Urinary bladder (tissue), 4 donors: ENCODE measurements around the gene DTX3. TPM values are rescaled to one million over a fixed set of nuclear protein-coding genes. Genes with fewer than 3 reads are reported as not detected.
"Not testable (repeated sequence)": the region's sequence is repeated elsewhere in the genome, so short reads cannot be mapped to it uniquely, and the experiment has no call there.

Experiments
- DNase-seq: peaks from one replicate; pipeline ENCODE4 v3.0.0-alpha.2; 2015; ENCODE audit errors: extremely low spot score
- H3K27ac ChIP-seq: one replicate; pipeline ENCODE4 v1.5.1; 2013; ENCODE audit warnings: low read depth, mild to moderate bottlenecking, moderate library complexity
- H3K36me3 ChIP-seq: one replicate; pipeline ENCODE4 v1.6.1; 2013; ENCODE audit warnings: mild to moderate bottlenecking, moderate library complexity; ENCODE audit not compliant: insufficient read depth
- H3K4me1 ChIP-seq: one replicate; pipeline ENCODE4 v1.6.1; 2013; ENCODE audit warnings: mild to moderate bottlenecking, moderate library complexity; ENCODE audit not compliant: insufficient read depth
- H3K4me3 ChIP-seq: one replicate; pipeline ENCODE4 v1.5.1; 2013; ENCODE audit warnings: low read depth, low read length
- WGBS: extraction: QIAGEN DNeasy Blood & Tissue Kit; methylation state at CpG from one replicate; pipeline ENCODE4 v1.1.7; 2013; 5-methylcytosine and 5-hydroxymethylcytosine counted together
- polyA plus RNA-seq: library from polyadenylated mRNA; stranded (reverse); fragments of 200-250 nt; gene quantifications from one replicate; pipeline ENCODE4 v1.2.3, GENCODE V29; 2013
- total RNA-seq: library from RNA; depleted of rRNA; stranded (reverse); fragments of >200 nt; gene quantifications from one replicate; pipeline ENCODE4 v1.2.3, GENCODE V29; 2014
- donor health status: healthy with polysubstance abuse.
- donor health status: healthy.

The DTX3 gene
- total and polyA plus RNA-seq, 2 donors = 29.8 to 64.3 TPM

DNA sequence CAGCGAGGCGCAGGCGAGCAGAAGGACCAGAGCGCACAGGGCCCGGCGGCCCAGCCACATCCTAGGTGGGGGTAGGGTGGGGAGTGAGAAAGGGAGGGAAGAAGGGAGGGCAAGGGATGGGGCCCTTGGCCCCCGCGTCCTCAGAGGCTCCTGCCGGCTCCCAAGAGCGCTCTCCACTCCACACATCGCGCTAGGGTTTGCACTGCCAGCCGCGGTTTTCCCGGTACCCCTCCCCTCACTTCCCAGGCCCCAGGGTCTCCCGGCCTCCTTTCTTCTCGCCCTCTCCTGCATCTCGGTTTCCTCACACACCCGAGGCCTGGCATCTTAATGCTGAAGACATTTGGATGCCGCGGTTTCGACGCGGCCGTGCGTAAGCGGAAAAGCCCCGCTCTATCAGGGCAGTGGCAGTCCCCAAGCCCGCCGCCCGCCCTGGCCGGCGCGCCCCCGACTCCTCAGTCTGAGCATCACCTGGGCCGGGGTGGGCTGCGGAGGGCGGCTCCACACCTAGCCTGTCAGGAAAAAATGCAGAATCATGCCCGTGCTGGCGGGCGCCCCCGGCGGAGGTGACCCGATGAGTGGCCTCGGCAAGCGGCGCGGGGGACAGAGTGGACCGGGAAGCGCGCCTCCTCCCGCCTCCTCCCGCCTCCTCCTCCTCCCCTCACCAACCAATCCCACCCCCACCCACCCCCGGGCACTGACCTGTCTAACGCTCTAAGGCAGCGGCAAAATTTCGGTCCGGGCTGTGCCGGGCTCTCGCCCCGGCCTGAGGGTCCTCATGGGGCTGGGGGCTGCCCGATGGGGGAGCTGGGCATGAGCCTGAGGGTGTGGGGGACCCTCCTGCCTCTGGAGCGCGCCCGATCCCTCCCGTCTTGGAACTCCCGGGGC is 27.7 kb downstream of the DTX3 start:
- Histone ChIP-seq H3K4me3 (peak overlapping the region; percentile 39), H3K4me1 (peaks cover 2% of the 10 kb centered on the region), H3K27ac (no peak overlapping the region), H3K36me3 (no peaks in the 10 kb centered on the region)
- no peak for DNase-seq
- WGBS = 1% methylated on average over 67 of the region's 67 CpGs

DNA sequence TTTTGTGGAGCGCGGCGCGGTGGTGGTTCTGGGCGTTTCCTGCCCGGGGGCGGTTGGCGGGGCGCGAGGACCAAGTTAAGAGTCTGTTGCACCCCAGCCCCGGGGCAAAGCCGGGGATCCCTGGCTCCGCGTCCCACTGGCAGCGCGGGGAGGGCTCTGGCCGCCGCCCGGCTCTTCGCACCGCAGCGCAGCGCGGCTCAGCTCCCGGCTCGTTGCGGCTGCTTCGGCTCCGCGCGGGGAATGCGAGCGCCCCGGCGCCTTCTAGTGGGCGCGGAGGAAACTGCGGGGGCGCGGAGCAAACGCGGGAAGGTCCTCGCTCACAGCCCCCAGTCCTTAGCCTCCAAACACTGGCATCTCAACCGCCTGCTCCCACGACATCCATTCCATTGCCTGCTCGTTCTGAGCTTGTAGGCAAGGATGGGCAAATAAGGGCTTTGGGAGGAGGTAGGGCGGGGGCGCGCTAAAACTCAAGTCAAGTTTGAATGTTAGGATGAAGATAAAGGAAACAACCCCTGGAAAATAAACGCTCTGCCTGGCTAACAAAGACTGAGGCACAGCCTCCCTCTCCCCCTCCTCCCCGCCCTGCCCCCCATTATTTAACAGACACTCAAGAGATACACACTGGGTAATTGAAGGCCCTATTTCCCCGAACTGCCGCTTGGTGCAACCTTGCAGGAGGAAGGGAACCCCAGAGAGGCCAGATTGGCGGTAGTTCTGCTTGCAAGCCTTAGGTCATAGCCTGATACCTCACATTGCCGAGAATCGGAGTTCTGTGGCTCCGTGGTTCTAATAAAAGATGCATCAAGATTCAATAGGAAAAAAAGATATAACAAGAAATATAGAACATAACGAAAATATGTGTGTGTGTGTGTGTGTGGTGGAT is 28.6 kb downstream of the DTX3 start, which contains the start of gene B4GALNT1:
B4GALNT1 (minus strand) TSS at position 244 of the 883 bp plus-strand sequence. CDS start 1,069 bp downstream, outside the sequence.
- Histone ChIP-seq H3K4me1 (peaks cover 2% of the 10 kb centered on the region), H3K36me3 (no peaks in the 10 kb centered on the region), H3K27ac (no peak within 1 kb of the TSS), H3K4me3 (peak within 1 kb of the TSS; percentile 39)
- 2% methylated on average over 58 of the region's 58 CpGs for WGBS
- DNase-seq = no peak

DNA sequence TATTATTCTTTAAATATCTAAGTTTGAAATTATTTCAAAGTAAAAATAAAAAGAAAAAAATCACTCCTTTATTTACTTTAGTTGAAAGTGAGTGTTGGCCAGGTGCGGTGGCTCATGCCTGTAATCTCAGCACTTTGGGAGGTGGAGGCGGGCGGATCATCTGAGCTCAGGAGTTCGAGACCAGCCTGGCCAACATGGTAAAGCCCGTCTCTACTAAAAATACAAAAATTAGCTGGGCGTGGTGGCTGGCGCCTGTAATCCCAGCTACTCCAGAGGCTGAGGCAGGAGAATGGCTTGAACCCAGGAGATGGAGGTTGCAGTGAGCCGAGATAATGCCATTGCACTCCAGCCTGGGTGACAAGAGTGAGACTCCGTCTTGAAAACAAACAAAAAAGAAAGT is 32.1 kb downstream of the DTX3 start:
- not testable (repeated sequence) for DNase-seq, H3K27ac ChIP-seq, H3K4me3 ChIP-seq, H3K36me3 ChIP-seq, H3K4me1 ChIP-seq
- WGBS = 90% methylated on average over 9 of the region's 9 CpGs

DNA sequence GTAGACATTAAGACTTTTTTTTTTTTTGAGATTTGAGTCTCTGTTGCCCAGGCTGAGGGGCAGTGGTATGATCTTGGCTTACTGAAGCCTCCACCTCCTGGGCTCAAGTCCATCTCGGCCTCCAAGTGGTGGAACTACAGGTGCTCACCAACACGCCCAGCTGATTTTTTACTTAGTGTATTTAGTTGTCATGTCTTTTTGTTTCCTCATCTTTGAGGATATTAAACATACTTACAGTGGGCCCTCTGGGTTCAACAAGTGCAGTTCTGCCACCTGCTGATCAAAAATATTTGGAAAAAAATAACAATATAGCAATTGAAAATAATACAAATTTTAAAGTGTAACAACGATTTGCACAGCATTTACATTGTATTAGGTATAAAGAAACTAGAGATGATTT is 32.7 kb downstream of the DTX3 start:
- WGBS = 68% methylated on average over 3 of the region's 3 CpGs
- Histone ChIP-seq H3K4me3 (no peak overlapping the region), H3K27ac (no peak overlapping the region), H3K36me3 (no peaks in the 10 kb centered on the region), H3K4me1 (peaks cover under 1% of the 10 kb centered on the region)
- DNase-seq = no peak

DNA sequence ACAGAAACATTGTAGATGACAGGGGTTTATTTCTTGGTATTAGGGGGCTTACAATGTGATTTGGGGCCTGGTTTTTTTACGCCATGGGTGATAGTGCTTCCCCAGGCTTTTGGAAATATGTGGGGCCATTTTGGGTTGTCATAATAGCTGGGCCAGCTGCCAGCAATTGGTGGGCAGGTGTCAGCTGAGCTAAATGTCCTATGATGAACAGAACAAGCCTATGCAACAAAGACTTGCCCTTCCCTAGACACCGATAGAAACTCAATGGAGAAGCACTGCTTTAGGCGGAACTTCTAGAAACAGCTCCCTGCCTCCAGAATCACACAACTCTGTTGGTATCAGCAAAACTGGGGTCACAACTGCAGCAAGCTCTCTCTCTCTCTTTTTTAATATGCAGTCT is 33.5 kb downstream of the DTX3 start:
- no peak for DNase-seq
- WGBS = 90% methylated on average over 3 of the region's 3 CpGs
- Histone ChIP-seq H3K4me3 (no peak overlapping the region), H3K4me1 (no peaks in the 10 kb centered on the region), H3K36me3 (no peaks in the 10 kb centered on the region), H3K27ac (no peak overlapping the region)

DNA sequence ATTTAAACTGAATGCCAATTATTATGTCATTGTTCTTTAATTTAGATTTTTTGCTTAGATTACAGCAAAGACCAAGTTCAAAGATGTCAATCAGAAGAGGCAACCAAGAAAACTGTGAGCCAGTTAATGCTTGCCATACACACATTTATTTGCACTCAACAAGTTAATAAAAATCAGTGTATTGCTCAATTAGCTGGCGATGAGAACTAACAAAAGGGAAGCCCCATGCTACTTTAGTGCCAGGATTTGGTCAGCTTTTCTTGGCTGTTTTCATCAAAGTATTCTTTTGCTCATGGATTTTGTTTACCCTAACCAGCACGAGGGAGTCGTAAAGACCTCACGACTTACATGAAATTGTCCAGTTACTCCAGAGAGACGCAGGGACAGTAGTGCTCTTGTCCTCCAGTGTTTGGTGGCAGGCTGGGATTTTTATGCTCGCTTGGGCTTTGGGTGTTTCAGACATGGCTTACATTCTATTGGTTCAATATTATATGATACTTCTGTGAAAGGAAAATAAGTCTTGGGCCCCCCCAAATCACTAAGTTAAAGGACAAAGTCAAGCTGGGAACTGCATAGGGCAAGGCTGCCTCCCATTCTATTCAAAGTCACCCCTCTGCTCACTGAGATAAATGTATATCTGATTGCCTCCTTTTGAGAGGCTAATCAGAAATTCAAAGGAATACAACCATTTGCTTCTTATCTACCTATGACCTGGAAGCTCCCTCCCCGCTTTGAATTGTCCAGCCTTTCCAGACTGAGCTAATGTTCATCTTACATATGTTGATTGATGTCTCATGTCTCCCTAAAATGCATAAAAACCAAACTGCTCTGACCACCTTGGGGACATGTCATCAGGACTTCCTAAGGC is 35.8 kb downstream of the DTX3 start:
- DNase-seq = no peak
- Histone ChIP-seq H3K36me3 (no peaks in the 10 kb centered on the region), H3K4me3 (no peak overlapping the region), H3K27ac (no peak overlapping the region), H3K4me1 (no peaks in the 10 kb centered on the region)
- WGBS = 30% methylated on average over 7 of the region's 7 CpGs

DNA sequence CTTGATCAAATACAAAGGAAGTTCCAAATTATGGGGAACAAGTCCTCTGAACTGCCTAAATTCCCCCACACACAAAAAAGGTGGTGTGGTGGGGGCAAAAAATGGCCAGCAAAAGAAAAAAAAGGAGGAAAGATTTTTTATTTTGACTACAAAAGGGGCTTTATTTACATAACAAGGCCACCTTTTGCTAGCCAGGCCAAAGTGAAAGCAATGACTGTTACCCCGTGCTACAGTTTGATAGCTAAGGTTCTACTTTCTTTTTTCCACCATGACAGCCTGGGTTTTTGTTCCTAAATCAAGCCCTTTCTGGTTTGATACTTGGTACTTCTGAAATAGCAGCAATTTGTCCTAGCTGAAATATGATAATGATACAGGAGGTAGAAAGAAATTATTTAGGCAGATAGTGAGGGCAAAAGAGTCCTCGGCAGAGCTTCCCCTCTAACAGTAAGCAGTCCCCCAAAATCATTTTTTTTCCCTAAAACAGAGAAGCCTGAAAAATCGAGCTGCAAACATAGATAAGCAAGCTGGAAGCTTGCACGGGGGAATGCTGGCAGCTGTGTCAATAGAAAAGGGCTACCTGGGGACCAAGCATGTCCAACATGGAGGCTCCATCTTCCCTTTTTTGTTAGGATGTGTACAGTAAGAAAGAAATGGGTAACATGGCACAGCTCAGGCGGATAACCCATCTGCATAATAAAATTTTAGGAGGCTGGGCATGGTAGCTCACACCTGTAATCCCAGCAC is 37.2 kb downstream of the DTX3 start:
- no peak for DNase-seq
- Histone ChIP-seq H3K4me3 (no peak overlapping the region), H3K27ac (no peak overlapping the region), H3K36me3 (no peaks in the 10 kb centered on the region), H3K4me1 (no peaks in the 10 kb centered on the region)
- WGBS = 61% methylated on average over 5 of the region's 5 CpGs

DNA sequence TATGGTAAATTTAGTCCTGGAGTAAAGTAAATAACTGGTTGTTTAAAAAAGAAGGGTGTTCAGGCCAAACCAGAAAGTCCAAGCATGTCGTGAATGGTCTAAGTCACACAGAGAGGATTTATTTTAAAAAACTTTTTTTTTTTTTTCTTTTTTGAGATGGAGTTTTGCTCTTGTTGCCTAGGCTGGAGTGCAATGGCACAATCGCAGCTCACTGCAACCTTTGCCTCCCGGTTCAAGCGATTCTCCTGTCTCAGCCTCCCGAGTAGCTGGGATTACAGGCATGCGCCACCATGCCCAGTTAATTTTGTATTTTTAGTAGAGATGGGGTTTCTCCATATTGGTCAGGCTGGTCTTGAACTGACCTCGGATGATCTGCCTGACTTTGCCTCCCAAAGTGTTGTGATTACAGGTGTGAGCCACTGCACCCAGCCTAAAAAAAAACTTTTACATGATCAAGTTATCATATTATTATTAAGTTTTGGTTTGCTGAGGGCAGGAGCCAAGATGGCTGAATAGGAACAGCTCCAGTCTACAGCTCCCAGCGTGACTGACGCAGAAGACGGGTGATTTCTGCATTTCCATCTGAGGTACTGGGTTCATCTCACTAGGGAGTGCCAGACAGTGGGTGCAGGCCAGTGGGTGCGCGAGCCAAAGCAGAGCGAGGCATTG is 41.5 kb downstream of the DTX3 start:
- not testable (repeated sequence) for H3K4me1 ChIP-seq, H3K36me3 ChIP-seq, H3K27ac ChIP-seq, DNase-seq, H3K4me3 ChIP-seq
- WGBS = 71% methylated on average over 13 of the region's 13 CpGs

DNA sequence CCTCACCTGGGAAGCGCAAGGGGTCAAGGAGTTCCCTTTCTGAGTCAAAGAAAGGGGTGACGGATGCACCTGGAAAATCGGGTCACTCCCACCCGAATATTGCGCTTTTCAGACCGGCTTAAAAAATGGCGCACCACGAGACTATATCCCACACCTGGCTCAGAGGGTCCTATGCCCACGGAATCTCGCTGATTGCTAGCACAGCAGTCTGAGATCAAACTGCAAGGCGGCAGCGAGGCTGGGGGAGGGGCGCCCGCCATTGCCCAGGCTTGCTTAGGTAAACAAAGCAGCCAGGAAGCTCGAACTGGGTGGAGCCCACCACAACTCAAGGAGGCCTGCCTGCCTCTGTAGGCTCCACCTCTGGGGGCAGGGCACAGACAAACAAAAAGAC is 42.0 kb downstream of the DTX3 start:
- not testable (repeated sequence) for DNase-seq, H3K4me1 ChIP-seq, H3K27ac ChIP-seq, H3K36me3 ChIP-seq, H3K4me3 ChIP-seq
- WGBS = 89% methylated on average over 10 of the region's 15 CpGs

DNA sequence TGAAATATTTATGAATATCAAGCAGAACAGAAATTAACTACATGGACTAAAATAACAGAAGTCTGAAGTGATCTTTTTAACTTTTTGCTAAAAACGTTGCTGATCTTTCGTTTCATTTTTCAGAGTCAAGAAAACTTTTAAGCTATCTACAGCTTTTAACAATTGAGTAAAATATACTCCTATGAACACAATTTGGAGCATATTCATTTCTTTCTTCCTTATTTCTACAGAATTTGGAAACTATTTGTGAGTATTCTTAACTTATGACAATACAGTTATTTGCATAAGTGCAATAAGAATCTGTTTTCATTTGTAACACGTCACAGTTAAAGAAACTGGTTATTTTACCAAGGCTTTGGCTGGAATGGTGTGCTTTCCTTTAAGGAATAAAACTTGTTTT is 49.4 kb downstream of the DTX3 start:
- H3K4me1 ChIP-seq = no peaks in the 10 kb centered on the region
- no peaks in the 10 kb centered on the region for H3K36me3 ChIP-seq
- 60% methylated on average over 3 of the region's 3 CpGs for WGBS
- H3K27ac ChIP-seq = no peak overlapping the region
- no peak for DNase-seq
- no peak overlapping the region for H3K4me3 ChIP-seq

DNA sequence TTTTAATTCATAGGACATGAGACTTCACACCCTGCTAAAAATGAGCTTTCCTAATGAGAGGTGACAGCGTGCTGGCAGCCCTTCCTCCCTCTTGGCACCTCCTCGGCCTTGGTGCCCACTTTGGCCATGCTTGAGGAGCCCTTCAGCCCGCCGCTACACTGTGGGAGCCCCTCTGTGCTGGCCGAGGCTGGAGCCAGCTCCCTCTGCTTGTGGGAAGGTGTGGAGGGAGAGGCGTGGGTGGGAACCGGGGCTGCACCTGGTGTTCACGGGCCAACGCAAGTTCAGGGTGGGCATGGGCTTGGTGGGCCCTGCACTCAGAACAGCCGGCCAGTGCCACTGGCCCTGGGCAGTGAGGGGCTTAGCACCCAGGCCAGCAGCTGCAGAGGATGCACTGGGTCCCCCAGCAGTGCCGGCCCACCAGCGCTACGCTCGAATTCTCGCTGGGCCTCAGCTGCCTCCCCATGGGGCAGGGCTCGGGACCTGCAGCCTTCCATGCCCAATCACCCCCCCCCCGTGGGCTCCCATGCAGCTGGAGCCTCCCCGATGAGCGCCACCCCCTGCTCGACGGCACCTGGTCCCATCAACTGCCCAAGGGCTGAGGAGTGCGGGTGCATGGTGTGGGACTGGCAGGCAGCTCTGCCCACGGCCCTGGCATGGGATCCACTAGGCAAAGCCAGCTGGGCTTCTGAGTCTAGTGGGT is 51.1 kb downstream of the DTX3 start:
- H3K36me3 ChIP-seq = no peaks in the 10 kb centered on the region
- H3K4me1 ChIP-seq = no peaks in the 10 kb centered on the region
- H3K27ac ChIP-seq = no peak overlapping the region
- no peak for DNase-seq
- H3K4me3 ChIP-seq = no peak overlapping the region
- WGBS = 84% methylated on average over 23 of the region's 23 CpGs

DNA sequence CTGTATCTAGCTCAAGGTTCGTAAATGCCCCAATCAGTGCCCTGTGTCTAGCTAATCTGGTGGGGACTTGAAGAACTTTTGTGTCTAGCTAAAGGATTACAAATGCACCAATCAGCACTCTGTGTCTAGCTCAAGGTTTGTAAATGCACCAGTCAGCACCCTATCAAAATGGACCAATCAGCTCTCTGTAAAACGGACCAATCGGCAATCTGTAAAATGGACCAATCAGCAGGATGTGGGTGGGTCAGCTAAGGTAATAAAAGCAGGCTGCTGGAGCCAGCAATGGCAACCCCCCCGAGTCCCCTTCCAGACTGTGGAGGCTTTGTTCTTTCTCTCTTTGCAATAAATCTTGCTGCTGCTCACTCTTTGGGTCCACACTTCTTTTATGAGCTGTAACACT is 51.8 kb downstream of the DTX3 start:
- not testable (repeated sequence) for H3K36me3 ChIP-seq, DNase-seq, H3K4me3 ChIP-seq, H3K4me1 ChIP-seq, H3K27ac ChIP-seq
- 77% methylated on average over 4 of the region's 4 CpGs for WGBS
